NCI-H510A treated with DMSO at 0.1 percent for 48 hours (cell line): ENCODE measurements around the gene TMEM163.

Source experiments
- DNase-seq: peaks from one replicate; lab custom pipeline; 2025; lab: John Stamatoyannopoulos, UW

TMEM163 gene

DNA sequence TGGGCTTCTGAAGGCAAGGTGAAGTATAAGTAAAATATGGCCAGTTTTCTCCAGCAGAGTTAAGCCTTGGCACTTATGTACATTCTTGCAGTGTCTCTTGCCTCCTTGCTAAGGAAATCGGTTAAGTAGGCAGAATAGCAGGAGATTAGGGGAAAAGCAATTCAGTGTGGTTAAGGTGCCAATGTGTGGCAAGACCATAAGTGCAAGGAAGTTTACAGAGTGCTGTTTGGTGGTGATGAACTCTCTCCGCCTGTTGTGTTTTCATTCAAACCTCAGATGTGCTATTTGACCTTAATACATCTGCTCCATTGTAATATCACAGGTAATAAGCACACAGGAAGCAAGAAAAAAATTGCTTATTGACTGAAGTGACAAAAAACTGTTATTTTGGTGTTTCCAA, 308.8 kb downstream of the TMEM163 start:
- no peak for DNase-seq

DNA sequence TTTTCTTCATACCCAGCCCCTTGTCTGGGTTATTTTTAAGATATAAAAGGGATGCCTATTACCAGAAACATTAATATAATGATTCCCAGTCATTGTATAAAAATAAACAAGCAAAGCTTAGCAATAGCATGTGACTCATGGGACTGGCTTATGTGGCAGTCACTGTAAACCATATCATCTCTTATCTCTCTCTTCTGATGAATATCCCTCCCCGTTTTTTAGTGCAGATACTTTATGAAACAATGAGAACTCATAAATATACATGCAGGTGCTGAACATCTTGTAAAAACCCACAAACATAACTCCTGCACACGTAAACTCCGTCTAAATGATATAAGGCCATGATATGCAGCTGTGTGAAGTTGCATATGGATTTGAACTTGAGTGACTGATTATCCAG, 310.0 kb downstream of the TMEM163 start:
- no peak for DNase-seq

DNA sequence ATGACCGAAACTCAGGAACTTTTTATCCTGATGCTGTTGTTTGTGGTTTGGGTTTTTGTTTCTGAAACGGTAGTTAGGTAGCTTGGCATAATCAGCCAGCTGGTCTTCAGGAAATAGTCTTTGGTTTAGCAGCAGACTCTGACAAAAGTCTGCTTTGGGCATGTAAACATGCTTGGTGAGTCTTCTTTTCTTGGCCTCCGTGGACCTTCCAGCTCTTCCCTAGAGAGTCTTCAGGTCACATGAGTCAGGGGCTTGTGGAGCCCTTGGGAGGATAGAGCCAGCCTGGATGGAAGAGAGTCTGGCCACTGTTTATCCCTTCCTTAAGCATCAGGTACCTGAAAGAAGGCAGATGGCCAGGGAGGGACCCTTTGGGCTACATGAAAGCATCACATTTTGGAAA, 310.4 kb downstream of the TMEM163 start:
- no peak for DNase-seq

DNA sequence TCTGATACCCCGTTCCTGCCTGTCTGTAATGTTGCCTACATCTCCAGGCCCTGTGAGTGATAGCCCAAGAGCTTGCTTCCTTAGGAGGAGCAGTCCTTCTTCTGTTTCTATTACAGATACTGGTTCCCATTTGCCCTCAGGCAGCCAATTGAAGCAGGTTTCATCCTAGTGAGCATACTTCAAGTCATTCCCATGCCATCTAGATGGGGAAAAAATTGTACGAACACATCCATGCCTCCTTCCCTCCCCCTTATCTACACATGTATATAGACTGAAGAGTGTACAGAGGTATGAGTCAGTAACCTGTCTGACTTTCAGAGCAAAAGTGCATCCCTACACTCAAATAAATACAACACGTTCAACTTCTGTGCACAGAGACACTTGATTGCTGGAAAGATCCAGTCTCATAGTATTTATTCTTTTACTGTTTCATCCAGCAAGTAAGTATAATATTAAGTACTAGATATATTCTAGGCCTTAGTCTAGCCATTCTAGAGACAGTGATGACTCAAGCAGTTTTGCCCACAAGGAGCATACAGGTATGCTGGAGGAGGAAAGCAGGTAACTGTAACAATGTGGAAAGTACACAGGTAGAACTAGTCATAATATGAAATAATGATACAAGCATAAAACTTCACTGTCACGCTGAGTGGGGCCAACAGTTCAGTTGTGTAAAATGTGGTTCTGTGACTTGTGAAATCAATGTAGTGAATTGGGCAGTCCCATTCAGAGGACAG, 311.5 kb downstream of the TMEM163 start:
- no peak for DNase-seq

DNA sequence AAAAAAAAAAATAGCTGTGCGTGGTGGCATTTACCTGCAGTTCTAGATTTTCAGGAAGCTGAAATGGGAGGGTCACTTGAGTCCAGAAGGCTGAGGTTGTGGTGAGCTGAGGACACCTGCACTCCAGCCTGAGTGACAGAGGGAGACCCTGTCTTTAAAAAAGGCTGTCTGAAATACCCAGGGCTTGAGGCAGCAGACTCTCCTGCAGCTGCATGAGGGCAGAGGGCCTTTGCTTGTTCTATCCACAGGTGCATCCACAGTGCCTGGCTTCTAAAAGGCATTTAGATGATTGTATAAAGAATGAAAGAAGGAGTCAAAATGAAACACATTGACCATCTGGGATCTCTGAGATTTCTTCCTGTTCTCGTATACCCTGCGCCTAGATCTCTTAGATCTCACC, 312.1 kb downstream of the TMEM163 start:
- no peak for DNase-seq

DNA sequence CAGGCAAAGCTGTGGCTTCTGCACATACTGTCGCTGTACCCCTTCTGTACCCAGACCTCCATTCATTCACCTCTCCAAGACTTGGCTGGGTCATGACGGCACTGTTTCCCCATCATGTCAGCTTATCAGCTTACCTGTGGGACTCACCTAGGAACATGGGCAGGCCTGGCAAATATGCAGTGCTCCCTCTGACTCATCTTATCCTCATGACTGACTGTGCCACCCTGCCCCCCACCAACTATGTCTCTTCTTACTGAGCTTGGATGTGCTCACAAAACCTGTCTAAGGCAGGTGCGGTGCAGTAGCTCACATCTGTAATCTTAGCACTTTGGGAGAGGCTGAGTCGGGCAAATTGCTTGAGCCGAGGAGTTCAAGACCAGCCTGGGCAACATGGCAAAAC, 312.5 kb downstream of the TMEM163 start:
- DNase-seq = no peak
